ENCODE measurements around the gene ANXA2.
A peak's percentile ranks its signal among the peaks of the same experiment; 100 is the strongest.
"Not testable (repeated sequence)": the region's sequence is repeated elsewhere in the genome, so short reads cannot be mapped to it uniquely, and the experiment has no call there.

Gene ANXA2

GRCh38 chr15:60370105-60370868, 27.5 kb downstream of the ANXA2 start:
- no peak for DNase-seq (ENCODE audit: low spot score)

GRCh38 chr15:60369696-60370095, 28.1 kb downstream of the ANXA2 start:
- no peak for DNase-seq (ENCODE audit: low spot score)

GRCh38 chr15:60364612-60364924, 33.2 kb downstream of the ANXA2 start:
- DNase-seq (ENCODE audit: low spot score), result no peak

GRCh38 chr15:60363903-60364611, 33.7 kb downstream of the ANXA2 start:
- DNase-seq (ENCODE audit: low spot score), result no peak

- no peak for DNase-seq (ENCODE audit: low spot score)
Observed at GRCh38 chr15:60363087-60363549, 34.7 kb downstream of the ANXA2 start.

GRCh38 chr15:60362321-60363086, 35.3 kb downstream of the ANXA2 start:
- DNase-seq (ENCODE audit: low spot score), result peak; percentile 58

GRCh38 chr15:60359738-60360137, 38.0 kb downstream of the ANXA2 start:
- not testable (repeated sequence) for DNase-seq (ENCODE audit: low spot score)

GRCh38 chr15:60358935-60359682, 38.7 kb downstream of the ANXA2 start:
- peak; percentile 47 for DNase-seq (ENCODE audit: low spot score)

GRCh38 chr15:60356832-60357231, 41.0 kb downstream of the ANXA2 start:
- DNase-seq (ENCODE audit: low spot score), result no peak

GRCh38 chr15:60355148-60355857, 42.5 kb downstream of the ANXA2 start:
- no peak for DNase-seq (ENCODE audit: low spot score)

GRCh38 chr15:60353245-60353920, 44.4 kb downstream of the ANXA2 start:
- peak; percentile 31 for DNase-seq (ENCODE audit: low spot score)

GRCh38 chr15:60352525-60352924, 45.3 kb downstream of the ANXA2 start:
- DNase-seq (ENCODE audit: low spot score), result no peak

- no peak for DNase-seq (ENCODE audit: low spot score)
Observed at GRCh38 chr15:60351066-60351465, 46.7 kb downstream of the ANXA2 start.

- DNase-seq (ENCODE audit: low spot score), result no peak
Observed at GRCh38 chr15:60350108-60350507, 47.7 kb downstream of the ANXA2 start.

GRCh38 chr15:60349589-60349988, 48.2 kb downstream of the ANXA2 start:
- DNase-seq (ENCODE audit: low spot score), result no peak

- DNase-seq (ENCODE audit: low spot score), result no peak
Observed at GRCh38 chr15:60347480-60348049, 50.2 kb downstream of the ANXA2 start.

GRCh38 chr15:60346653-60347052, 51.1 kb downstream of the ANXA2 start:
- DNase-seq (ENCODE audit: low spot score), result no peak

- DNase-seq (ENCODE audit: low spot score), result no peak
Observed at GRCh38 chr15:60346077-60346476, 51.7 kb downstream of the ANXA2 start.

GRCh38 chr15:60345598-60345997, 52.2 kb downstream of the ANXA2 start:
- no peak for DNase-seq (ENCODE audit: low spot score)

- no peak for DNase-seq (ENCODE audit: low spot score)
Observed at GRCh38 chr15:60344987-60345386, 52.8 kb downstream of the ANXA2 start.

- no peak for DNase-seq (ENCODE audit: low spot score)
Observed at GRCh38 chr15:60344461-60344860, 53.3 kb downstream of the ANXA2 start.
